Activated CD4-positive, alpha-beta T cell treated with anti-CD3 and anti-CD28 coated beads, Interleukin-2, Interleukin-6, amounts not matched to agents 100 ng/mL and 50 ng/mL, durations not matched to agents 16 hours and 8 hours (primary cell): ENCODE measurements around the gene KLHL30.

Experiments
- DNase-seq: peaks from one replicate; pipeline ENCODE4 v3.0.0-alpha.2; 2020

Gene KLHL30

DNA sequence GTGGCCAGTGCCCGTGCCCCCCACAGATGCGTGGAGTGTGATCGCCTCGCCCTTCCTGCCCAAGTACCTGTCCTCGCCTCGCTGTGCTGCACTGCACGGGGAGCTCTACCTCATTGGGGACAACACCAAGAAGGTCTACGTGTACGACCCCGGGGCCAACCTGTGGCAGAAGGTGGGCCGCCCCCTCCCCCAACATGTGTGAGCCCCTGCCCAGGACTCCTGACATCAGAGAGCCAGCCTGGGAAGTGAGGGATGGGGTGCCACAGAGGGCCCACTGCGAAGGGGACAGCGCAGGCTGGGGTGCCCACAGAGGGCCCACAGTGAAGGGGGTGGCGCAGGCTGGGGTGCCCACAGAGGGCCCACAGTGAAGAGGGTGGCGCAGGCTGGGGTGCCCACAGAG is 10.5 kb downstream of the KLHL30 start:
- no peak for DNase-seq

DNA sequence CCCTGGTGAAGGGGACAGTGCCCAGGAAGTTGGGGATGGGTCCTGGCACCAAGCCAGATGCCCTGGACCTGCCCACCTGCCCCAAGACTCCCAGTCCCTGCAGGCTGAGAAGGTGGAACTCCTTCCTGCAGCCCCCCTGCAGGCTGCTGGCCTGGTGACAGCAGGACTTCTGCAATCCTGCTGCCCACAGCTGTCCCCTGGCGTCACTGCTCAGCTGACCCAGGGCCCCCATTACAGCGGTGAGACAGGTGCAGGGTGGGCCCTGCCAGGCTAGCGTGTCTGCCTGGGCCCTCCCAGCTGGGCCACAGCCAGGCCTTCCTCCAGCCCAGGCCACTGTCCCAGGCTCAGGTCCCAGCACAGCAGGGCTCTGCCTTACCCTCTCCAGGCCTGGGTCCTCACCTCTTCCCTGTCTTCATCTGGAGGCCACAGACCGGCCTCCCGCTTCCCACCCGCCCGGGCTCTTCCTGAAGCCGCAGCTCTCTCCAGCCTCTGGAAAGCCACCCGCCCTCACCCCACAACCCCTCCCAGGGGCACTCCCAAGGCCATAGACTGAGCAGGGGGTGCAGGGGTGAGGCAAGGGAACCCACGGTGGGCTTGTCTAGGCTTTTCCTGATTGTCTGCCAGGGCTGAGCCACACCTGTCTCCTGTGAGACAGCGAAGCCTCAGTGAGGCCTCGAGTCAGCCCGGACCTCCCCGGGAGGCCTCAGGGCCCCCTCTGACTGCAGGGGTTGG is 11.5 kb downstream of the KLHL30 start:
- DNase-seq: no peak

DNA sequence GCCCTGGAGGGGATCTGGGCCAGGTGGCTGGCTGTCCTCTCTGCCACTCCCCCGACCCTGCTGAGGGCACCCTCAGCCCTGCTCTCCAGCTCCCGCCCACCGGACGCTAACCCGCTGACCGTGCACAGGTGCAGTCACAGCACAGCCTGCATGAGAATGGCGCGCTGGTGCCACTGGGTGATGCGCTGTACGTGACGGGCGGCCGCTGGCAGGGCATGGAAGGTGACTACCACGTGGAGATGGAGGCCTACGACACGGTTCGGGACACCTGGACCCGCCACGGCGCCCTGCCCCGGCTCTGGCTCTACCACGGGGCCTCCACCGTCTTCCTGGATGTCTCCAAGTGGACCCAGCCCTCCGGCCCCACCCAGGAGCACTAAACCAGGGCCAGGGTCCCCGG is 12.2 kb downstream of the KLHL30 start:
- DNase-seq: no peak

DNA sequence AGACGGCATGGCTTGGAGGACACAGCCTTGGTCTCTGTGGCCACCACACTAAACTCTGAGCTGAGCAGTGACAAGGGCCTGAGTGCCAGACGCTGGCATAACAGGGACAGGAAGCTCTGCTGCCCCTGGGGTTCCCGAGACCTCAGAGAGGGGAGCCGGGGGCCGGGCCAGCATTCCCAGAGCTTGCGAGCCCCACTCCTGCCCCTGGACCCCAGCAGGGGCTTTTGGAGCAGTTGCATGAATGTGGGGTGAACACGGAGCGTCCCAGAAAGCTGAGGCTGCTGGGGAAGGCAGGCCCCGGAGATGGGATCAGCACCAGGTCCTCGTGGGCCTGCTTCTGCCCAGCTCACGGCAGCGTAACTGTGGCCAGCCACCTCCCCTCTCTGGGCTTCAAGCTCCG is 12.7 kb downstream of the KLHL30 start:
- DNase-seq: no peak

DNA sequence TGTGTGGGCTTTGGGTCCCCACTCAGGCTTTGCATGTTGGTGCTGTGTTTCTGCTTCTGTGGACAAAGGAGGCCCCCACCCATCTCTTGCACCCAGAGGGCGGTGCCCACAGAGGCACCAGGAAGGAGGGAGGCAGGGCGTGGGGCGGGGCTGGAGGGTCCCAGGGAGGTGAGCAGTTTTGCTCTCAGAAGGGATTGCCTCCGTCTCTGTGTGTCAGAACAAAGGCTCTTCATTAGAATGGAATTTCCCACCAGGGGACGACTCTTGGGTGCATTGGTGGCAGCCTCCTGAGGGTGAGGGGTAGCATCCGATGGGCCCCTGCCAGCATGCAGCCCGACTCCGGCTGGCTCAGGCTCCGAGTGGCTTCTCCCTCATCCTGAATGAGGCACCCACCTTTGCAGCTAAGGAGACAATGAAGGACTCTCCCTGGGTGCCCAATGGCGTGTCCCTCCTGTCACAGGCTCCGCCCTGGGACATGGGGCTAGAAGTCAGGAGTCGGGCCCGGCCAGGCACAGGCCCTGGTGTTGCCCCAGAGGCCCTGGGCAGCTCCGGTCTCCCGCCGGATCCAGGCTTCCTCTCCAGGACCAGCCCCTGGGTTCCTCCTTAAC is 13.3 kb downstream of the KLHL30 start:
- DNase-seq: no peak

DNA sequence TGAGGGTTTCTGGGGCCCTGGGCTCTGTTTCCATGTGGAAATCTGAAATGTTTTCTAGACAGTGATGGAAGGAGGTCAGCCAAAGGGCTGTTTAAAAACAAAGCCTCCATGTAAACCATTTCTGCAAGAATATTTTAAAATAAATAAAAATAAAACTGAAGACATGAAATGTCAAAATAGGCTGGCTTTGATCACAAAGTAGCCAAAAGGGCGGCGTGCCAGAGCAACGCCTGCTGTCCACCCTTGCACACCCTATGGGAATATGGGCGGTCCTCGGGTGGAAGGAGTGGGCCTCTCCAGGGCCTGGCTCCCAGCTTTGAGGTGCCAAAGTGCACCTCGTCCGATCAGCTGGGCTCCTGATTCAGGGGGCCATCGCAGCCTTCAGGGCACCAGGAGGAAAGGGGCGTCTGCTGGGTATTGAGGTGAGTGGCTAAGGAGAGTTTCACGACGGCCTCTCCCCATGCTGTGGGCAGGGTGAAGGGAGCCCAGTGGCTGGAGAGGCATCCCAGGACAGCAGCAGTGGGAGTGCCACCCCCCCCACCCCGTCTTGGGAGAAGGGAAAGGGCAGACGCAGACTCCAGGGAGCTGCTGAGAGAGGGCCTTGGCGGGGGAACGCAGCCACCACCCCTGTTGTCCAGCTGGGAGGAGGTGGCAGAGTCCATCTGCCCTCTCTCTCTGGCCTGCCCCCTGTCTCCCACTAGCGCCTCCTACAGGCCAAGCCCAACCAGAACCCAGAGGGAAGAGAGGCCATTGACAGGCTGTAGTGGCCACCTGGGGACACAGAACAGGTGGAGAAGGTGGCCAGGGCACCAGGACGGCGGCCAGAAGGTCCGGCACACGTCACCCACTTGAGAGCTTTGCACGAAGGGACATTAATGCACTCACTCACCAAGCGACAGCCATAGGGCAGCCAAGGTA is 14.6 kb downstream of the KLHL30 start:
- no peak for DNase-seq

DNA sequence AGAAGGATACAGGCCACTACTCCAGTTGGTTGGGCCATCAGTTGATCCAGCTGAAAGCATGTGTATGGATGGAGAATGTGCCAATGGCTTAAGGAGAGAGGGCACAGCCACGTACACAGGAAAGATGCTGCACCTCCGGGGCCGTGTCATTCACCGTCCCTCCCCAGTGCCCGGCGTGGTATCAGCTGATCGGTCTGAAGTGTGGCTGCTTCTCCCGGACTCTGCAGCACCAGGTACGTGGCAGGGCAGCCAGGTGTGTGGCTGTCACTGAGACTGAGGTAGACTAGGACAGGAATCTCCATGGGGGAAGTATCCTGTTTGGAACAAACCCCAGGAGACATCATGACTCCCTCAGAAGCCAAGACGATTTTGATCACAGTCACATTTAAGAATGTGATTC is 16.1 kb downstream of the KLHL30 start:
- no peak for DNase-seq

DNA sequence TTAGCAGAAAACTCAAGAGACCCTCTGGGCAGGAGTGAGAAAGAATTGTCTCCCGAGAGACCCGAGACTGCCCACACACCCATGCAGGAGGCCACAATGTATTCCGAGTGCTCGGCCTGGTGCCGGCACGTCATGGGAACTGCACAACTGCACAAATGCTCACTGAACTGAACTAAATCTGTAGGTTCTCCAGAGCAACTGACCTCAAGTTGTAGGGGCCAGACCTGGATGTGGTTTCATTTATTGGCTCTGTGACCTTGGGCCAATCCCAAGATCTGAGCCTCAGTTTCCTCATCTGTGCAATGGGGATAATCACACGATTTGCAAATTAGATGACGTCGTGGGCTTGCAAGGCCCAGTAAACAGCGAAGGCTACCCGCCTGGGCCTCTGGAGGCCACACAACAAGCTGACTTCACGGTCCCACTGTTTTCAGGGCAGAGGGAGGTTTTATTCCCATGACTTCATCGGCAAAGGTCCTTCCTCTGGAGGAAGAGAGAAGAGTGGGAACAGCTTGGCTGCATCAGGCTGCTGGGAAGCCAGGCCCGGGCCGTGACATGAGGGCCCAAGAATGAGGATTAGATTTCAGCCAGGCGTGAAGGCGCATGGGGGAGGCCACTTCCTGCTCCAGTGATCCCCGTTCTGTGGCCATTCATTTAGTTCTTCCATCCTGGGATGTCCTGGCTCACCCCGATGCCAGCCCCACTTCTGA is 16.7 kb downstream of the KLHL30 start:
- no peak for DNase-seq

DNA sequence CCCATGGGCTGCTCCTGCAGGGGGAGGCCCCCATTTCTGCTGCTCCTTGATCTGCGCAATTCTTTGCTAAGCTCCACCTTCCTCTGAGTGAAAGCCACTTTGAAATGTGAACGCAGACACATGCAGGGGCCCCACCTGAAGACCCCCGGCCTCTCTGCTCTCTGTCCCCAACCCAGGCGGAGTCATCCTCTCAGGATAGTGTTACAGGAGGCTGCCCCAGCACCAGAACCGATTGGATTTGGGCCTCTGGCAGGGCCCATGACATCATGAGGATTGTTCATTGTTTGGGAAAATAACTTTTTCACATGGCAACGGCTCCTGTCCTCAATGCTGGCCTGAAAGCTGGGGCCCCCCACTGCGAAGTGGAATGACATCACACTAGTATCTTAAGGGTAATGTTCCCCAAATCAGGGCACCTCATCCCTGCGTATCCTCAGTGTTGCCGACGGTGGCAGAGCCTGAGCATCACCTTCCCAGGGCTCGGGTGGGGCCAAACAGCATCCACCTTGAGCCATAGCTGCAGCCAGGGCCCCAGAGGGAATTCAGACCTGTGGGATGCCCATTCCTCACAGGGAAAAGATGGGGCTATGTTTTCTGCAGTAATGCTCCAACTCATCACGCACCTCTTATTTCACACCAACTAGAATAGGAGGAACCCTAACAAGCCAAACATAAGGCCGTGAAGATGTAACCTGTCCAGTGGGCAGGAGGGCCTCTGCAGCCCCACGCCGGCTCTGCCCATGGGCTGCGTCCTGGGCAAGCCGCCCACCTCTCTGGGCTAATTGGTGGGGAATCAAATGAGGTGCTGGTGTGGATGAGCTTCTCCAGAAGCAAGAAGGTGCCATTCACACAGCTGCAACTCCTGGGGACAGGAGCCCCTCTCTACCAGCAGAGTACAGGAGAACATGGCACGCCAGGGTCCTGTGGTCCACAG is 17.6 kb downstream of the KLHL30 start:
- DNase-seq: no peak

DNA sequence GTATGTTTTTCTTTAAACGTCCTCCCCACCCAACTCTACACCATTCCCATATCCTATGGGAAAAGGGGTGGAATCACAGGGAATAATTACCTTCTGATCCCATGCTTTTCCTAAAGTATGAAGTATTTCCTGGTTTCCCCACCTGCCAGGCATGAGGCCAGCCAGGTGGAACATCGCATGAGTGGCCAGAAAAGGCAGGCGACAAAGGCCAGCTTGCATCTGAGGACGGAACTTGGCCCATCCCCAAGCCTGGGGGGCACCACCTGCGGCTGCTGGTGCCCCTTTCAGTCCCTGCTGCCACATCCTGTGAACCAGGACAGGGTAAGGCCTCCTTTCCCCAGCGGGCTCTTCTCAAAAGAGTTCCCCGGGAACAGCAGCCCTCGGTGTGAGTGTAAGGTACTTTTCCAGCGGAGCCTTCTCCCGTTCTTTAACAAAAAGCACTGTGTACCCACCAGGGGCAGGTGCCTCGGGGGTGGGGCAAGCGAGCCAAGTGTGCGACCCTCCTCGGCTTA is 19.1 kb downstream of the KLHL30 start:
- DNase-seq: no peak

DNA sequence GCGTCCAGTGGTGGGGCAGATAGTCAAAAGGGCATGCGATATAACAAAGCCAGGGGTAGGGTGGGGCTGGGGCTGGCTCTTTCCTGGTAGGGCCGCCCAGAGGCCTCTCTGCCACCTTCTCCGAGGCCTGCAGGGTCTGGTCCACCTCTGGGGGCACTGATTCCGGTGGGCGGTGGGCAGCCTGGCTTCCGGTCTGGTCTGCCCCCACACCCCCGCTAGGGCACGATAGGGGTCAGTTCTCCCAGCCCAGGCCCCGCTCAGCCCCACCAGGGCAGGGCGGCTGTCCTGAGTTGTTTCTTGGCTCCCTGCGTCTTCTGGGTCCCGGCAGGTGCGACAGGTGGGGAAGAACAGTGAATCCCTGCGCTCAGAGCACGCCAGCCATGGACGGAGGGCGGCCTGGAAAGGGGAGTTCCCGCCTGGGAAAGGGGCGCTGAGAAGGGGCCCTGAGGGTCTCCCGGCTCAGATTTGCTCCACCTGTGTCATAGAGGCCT is 19.6 kb downstream of the KLHL30 start:
- DNase-seq: no peak

DNA sequence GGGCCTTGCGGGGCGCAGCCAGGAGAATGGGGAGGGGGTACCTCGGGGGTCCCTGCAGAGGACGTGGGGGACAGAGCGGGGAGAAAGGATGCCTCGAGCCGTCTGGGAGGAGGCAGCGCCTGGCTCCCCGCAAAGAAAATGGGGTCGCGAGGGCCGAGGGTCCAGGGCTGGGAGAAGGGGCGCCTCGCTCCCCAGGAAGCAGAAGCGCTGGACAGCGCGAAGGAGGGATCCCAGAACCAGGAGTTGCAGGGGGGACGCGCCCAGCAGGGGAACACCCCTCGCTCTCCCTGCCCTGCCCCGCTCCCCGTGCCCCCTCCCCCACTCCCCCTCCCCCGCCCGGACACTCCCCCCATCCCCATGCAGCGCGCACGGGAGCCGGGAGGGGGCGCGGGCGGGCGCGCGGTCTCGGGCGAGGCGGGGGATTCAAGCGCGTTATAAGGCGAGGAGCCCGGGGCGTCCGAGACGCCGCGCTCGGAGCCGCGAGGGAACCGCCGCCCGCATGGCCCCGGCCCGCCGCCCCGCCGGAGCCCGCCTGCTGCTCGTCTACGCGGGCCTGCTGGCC is 20.1 kb downstream of the KLHL30 start, which contains the start of gene ERFE:
Gene ERFE, plus strand, starts transcription at position 462 of the 562 bp plus-strand sequence. Its CDS starts 38 bp downstream, at position 500.
- DNase-seq: peak; percentile 70

DNA sequence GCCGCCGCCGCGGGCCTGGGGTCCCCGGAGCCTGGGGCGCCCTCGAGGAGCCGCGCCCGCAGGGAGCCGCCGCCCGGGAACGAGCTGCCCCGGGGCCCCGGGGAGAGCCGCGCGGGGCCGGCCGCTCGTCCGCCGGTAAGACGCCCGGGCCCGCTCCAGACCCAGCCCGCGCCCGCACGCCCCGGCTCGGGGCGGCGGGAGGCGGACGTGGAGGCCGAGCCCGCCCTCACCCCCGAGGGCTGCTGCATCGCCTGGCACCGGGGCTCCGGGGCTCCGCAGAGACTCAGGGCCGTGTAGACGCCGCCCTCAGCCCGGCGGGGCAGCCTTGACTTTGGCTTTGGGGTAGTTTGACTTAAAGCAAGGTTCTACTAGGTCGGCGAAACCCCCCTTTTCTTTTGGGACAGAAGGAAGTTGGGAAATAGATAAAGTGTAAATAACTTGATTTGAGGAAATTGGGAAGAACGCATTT is 20.6 kb downstream of the KLHL30 start:
- no peak for DNase-seq

DNA sequence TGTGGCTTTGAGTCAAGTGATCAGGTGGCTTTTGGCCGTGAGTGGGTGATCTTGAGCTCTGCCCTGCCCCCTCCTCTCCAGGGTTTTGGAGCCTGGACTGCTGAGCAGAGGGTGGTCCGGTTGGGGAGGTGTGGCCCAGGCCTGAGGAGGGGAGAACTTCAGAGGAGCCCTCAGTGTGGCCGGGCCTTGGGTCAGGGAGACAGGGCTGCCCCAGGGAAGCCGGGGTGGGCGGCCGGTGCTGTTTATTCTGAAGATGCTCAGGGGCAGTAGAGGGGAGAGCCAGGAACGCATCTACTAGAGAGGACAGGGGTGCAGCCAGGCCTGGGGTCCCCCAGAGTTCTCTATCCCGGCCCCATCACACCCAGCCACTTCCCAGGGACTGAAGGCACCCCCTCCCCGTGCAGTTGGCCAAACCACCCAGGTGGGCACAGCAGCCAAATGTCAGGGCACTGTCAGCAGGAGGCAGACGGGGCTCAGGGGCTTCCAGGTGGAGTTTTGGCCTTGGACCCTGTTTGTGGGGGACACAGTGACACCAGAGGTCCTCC is 21.3 kb downstream of the KLHL30 start:
- no peak for DNase-seq

DNA sequence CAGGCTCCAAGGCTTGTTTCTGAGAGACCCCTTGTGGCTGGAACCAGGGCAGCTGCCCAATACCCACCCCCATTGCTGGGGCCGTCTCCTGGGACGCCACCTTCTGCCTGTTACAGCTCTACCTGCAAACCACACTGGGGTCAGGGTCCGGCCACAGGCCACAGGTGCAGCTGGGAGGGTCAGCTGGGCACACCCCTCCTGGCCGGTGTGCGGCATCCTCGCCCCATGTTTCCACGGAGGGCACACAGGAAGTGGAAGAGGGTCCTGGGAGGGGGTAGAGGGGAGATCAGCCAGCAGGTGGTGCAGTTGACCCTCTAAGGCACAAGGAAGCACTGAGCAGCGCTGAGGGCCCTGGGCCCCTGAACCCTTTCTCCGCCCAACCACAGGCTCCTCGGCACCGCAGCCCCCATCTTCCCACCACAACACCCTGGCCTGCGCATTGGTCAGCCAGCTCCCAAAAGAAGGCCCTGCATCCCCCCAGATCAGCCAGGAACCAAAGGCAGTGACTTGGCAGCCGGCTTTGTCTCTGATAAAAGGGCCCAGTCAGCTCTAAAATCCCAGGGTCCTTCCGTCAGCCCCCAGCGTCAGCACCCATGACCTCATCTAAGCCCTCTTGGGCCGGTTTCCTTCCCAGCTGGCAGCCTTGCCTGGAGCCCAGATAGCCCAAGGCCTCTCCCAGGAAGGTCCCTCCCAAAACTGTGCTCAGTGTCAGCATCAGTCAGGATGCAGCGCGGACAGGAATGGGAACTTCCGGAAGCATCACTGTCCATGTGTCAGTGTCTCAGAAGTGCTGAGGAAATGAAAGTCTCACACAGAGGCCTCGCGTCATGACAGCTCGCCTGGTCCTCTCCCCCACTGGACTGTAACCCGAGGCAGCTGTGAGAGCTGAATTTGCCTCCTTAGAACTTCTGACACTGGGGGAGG is 22.0 kb downstream of the KLHL30 start:
- DNase-seq: no peak

DNA sequence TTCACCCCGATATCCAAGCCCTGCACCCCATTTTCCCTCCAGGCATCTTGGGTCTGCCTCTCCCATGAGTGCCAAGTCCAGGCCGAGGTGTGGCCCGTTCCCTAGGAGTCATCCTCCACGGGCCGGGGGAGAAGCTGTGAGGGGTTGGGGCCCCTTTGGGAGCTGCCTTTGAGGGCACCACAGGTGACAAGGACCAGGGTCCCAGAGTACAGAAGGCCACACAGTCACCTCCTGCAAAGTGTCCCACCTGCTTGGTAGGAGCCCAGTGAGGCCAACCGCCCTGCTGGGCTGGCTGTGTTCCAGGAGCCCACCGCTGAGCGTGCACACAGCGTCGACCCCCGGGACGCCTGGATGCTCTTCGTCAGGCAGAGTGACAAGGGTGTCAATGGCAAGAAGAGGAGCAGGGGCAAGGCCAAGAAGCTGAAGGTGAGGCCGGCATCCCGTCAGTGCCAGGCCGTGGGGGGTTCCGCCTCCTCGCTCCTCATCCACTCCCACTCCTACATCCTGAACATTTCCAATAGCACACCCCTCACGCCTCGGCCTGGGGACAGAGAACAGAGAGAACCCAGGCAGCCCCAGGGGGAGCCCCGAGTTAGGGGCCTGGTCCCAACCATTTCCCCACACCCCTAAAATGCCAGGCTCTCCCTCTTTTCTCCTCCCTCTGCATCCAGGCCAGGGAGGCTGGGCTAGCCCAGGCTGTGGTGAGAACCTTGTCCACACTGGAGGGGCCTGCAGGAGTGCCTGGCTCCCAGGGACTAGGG is 23.0 kb downstream of the KLHL30 start:
- DNase-seq: no peak

DNA sequence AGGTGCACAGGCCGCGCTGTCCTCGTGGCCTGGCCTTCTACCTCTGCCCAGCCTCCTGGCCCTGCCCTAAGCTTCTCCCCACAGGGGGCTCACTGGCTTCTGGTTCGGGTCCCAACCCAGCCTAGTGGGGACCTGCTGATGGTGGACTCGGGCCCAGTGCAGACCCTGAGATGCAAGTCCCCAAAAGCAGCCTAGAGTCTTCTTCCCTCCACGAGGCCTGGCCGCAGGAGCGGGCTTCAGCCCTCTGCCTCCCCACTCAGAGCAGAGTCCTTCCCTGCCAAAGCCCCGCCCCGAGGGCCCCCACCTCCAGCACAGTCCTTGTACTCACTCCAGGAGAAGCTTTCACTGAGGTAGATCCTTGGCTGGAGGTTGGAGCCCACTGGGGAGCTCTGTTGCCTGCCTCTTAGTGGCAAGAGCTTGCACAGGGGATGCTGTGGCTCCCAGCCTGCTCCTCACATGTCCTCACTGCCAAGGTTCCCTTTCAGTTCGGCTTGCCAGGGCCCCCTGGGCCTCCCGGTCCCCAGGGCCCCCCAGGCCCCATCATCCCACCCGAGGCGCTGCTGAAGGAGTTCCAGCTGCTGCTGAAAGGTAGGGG is 23.9 kb downstream of the KLHL30 start:
- no peak for DNase-seq

DNA sequence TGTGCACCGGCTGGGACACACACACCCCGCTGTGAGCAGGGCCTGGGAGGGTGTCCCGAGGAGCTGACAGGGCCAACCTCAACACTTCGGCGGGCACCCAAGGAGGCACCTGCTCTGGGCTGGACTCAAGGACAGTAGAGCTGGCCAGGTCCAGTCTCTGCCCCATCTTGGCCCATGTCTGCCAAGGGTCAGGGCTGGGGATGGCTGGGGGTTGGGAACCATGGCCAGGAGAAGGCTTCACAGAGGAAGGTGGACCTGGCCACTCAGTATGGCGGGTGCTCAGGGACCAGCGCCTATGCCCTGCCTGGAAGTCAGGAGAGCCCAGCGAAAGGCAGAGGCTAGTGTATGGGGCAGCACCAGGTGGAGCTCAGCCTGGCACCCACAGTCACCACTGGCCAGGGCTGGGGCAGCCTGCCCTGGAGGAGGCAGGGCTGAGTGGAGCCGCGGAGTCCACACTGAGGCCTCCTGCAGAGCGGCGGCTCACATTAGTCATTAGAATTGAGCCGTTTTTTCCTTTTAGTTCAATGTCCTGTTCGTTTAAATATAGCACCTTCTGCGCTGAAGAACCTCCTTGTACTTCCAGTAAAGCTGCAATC is 24.5 kb downstream of the KLHL30 start:
- DNase-seq: no peak
